Ishikawa (cell line): ENCODE results near the gene SLC39A10.

Experiments
- CEBPB ChIP-seq: IDR thresholded peaks from 2 replicates; pipeline ENCODE4 v1.6.1; 2012
- CREB1 ChIP-seq: IDR thresholded peaks from 2 replicates; pipeline ENCODE4 v1.6.1; 2012; ENCODE audit warnings: low read depth
- EGR1 ChIP-seq: IDR thresholded peaks from 2 replicates; pipeline ENCODE4 v1.6.1; 2012
- EP300 ChIP-seq: IDR thresholded peaks from 2 replicates; pipeline ENCODE4 v1.6.1; 2012; ENCODE audit warnings: borderline replicate concordance
- FOXM1 ChIP-seq: IDR thresholded peaks from 2 replicates; pipeline ENCODE4 v1.6.1; 2012; ENCODE audit warnings: low read depth, borderline replicate concordance
- NFIC ChIP-seq: IDR thresholded peaks from 2 replicates; pipeline ENCODE4 v1.6.1; 2012
- RAD21 ChIP-seq: IDR thresholded peaks from 2 replicates; pipeline ENCODE4 v1.6.1; 2012; ENCODE audit warnings: low read depth
- TAF1 ChIP-seq: IDR thresholded peaks from 2 replicates; pipeline ENCODE4 v1.6.1; 2012; ENCODE audit warnings: low read depth, mild to moderate bottlenecking
- TCF12 ChIP-seq: IDR thresholded peaks from 2 replicates; pipeline ENCODE4 v1.6.1; 2012; ENCODE audit warnings: low read depth
- TEAD4 ChIP-seq: IDR thresholded peaks from 2 replicates; pipeline ENCODE4 v1.6.1; 2012
- YY1 ChIP-seq: IDR thresholded peaks from 2 replicates; pipeline ENCODE4 v1.6.1; 2012; ENCODE audit warnings: low read depth
- ZBTB7A ChIP-seq: IDR thresholded peaks from 2 replicates; pipeline ENCODE4 v1.6.1; 2012; ENCODE audit warnings: low read depth
- TF ChIP-seq, protein P1 (sequence below): IDR thresholded peaks from 2 replicates; pipeline ENCODE4 v1.6.1; 2012
- TF ChIP-seq, protein P2 (sequence below): IDR thresholded peaks from 2 replicates; pipeline ENCODE4 v1.6.1; 2012; ENCODE audit warnings: low read depth, mild to moderate bottlenecking
- TF ChIP-seq, protein P3 (sequence below): IDR thresholded peaks from 2 replicates; pipeline ENCODE4 v1.6.1; 2012

Gene SLC39A10

DNA sequence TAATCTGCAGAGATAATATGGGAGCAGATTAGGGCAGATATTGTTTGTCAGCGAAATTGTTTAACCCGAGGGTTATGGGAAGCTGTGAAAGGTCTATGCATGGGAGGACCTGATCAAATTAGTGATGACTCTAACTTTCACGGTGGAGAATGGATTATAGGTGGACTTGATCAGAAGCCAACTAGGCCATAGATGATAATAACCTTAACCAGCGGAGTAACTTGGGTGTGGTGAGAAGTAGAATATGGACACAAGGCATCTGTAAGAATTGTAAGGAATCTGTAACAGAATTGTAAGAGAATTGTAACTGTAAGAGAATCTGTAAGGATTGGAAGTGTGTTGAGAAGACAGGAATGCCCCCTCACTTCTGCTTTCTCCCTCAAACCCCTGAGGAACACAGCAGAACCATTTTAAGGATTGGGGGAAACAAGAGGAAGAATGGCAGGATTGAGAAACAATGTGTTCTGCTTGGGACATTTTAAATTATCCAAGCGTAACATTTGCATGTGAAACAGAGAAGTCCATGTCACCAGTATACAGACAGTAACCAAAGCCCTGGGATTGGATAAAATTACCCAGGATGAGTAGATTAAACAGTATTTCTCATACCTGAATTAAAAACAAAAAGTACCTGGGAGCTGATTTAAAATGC, 14.9 kb upstream of the SLC39A10 start:
- TF ChIP-seq YY1 (no peak), TAF1 (no peak), TEAD4 (no peak), EGR1 (no peak), FOXM1 (no peak), NFIC (no peak), CEBPB (no peak), TCF12 (no peak), EP300 (no peak), RAD21 (no peak), ZBTB7A (no peak), CREB1 (no peak)
- TF ChIP-seq, protein P1, sequence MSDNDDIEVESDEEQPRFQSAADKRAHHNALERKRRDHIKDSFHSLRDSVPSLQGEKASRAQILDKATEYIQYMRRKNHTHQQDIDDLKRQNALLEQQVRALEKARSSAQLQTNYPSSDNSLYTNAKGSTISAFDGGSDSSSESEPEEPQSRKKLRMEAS = no peak
- TF ChIP-seq, protein P2, sequence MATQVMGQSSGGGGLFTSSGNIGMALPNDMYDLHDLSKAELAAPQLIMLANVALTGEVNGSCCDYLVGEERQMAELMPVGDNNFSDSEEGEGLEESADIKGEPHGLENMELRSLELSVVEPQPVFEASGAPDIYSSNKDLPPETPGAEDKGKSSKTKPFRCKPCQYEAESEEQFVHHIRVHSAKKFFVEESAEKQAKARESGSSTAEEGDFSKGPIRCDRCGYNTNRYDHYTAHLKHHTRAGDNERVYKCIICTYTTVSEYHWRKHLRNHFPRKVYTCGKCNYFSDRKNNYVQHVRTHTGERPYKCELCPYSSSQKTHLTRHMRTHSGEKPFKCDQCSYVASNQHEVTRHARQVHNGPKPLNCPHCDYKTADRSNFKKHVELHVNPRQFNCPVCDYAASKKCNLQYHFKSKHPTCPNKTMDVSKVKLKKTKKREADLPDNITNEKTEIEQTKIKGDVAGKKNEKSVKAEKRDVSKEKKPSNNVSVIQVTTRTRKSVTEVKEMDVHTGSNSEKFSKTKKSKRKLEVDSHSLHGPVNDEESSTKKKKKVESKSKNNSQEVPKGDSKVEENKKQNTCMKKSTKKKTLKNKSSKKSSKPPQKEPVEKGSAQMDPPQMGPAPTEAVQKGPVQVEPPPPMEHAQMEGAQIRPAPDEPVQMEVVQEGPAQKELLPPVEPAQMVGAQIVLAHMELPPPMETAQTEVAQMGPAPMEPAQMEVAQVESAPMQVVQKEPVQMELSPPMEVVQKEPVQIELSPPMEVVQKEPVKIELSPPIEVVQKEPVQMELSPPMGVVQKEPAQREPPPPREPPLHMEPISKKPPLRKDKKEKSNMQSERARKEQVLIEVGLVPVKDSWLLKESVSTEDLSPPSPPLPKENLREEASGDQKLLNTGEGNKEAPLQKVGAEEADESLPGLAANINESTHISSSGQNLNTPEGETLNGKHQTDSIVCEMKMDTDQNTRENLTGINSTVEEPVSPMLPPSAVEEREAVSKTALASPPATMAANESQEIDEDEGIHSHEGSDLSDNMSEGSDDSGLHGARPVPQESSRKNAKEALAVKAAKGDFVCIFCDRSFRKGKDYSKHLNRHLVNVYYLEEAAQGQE = no peak
- TF ChIP-seq, protein P3, sequence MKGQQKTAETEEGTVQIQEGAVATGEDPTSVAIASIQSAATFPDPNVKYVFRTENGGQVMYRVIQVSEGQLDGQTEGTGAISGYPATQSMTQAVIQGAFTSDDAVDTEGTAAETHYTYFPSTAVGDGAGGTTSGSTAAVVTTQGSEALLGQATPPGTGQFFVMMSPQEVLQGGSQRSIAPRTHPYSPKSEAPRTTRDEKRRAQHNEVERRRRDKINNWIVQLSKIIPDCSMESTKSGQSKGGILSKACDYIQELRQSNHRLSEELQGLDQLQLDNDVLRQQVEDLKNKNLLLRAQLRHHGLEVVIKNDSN = no peak

DNA sequence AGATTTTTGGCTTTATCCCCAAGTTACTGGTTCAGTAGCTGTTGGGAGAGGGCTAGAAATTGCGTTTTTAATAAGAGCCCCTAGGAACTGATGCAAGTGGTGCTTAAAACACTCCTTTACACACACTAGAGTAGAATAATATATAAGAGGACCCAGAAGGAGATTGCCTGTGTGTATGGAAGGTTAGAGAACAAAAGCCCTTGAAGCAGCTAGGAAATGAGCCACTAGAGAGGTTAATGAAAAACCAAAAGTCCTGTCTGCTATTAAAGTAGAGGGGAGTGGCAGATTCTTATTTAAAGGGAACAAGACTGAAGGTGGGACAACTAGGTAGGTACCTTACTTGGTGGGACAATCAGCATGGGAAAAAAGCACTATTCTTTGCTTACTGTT, 14.4 kb upstream of the SLC39A10 start:
- TF ChIP-seq NFIC (no peak), TEAD4 (no peak), CEBPB (no peak), TCF12 (no peak), EP300 (no peak), CREB1 (no peak), RAD21 (no peak), FOXM1 (no peak), TAF1 (no peak)
- TF ChIP-seq, protein P1 = no peak
- TF ChIP-seq, protein P2 = no peak
- TF ChIP-seq, protein P3 = no peak

DNA sequence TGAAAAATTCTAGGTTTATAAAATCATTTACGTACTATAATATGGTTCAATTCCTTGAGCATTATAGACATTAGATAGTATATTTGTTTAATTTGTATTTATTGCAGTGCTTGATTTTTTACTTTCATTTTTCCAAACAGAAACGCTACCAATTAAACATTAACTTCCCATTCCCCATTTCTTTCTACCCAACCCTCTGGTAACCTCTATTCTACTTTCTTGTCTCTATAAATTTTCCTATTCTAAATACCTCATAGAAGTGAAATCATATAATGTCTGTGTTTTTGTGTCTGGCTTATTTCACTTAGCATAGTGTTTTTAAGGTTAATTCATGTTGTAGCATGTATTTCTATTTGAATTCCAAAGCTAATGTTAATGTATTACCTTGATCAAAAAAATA, 11.6 kb upstream of the SLC39A10 start:
- TF ChIP-seq TEAD4 = no peak

DNA sequence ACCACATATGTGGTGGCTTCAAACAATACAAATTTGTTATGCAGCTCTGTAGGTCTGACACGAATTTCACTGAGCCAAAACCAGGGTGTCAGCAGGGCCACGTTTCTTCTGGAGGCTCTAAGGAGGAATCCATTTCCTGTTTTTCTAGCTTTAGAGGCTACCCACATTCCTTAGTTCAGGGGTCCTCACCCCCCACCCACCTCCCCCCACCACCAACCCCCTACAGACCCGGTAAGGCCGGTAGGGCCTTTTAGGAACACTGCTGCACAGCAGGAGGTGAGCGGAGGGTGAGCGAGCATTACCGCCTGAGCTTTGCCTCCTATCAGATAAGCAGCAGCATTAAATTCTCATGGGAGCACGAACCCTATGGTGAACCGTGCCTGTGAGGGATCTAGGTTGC, 10.6 kb upstream of the SLC39A10 start:
- TF ChIP-seq ZBTB7A (no peak), YY1 (no peak)
- TF ChIP-seq, protein P1 = no peak

DNA sequence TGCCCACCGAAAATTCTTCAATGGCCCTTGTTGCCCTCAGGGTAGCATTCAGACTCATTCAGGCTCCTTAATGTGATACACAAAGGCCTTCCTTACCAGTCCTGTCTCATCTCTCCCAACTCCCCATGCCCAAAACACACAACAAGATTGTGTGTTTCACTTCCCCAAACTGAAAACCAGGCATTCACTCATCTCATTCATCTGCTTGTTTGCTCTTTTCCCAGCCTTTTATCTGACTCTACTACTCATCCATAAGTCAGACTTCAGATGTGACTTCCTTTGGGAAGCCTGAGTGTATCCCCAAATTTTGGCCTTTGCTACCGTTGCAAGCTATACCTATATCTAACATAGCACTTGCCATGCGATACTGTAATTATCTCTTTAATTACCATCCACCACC, 9.7 kb upstream of the SLC39A10 start:
- no peak for TF ChIP-seq CREB1
- TF ChIP-seq YY1 = no peak
- TF ChIP-seq, protein P1 = no peak
- TF ChIP-seq RAD21 = no peak
- no peak for TF ChIP-seq EP300

DNA sequence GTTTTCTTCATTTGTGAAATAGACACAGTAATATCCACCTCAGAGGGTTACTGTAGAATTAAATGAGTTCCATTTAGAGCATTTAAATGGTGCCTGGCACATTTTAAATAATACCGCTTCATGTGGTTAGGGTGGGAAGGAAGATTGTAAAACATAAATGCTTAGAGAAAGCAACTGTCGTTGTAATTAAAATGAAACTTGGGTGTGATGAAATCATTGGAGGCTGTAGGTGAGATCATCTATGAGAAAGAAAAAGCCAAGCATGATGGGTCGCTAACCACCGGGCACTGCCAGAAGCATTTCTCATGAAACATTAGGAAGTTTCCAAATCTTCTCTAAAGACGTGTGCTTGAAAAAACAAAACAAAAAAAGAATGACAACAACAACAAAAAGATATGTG, 8.2 kb upstream of the SLC39A10 start:
- TF ChIP-seq TAF1 = no peak
- no peak for TF ChIP-seq NFIC
- TF ChIP-seq EP300 = no peak
- no peak for TF ChIP-seq FOXM1
- no peak for TF ChIP-seq ZBTB7A
- TF ChIP-seq, protein P2 = no peak
- no peak for TF ChIP-seq EGR1
- TF ChIP-seq TEAD4 = no peak
- no peak for TF ChIP-seq CEBPB
- TF ChIP-seq, protein P1 = no peak
- no peak for TF ChIP-seq CREB1
- TF ChIP-seq, protein P3 = no peak
- TF ChIP-seq TCF12 = no peak
- TF ChIP-seq RAD21 = no peak
- no peak for TF ChIP-seq YY1
